Tibial artery (tissue), 4 donors: ENCODE measurements around the gene TSHZ2.

Experiments
- DNase-seq, 2 donors: peaks; one replicate each; pipeline ENCODE4 v3.0.0-alpha.2; 2019
- H3K27ac ChIP-seq, 2 donors: fragments of 200-600 bp; sonication (generic) in 1 of 2; 1 replicate in 1 of 2; 2 replicates in 1 of 2; pipeline ENCODE4 v1.5.1; 2018 to 2019; ENCODE audit warnings: mild to moderate bottlenecking in 1 of 2
- H3K27me3 ChIP-seq, 2 donors: fragments of 200-600 bp; sonication (generic) in 1 of 2; one replicate each; pipeline versions ENCODE4 v1.5.1 to v1.6.0; 2016 to 2019
- H3K36me3 ChIP-seq, 3 donors: fragments of 200-600 bp; sonication (generic) in 2 of 3; one replicate each; pipeline ENCODE4 v1.5.1; 2016 to 2019; ENCODE audit warnings: mild to moderate bottlenecking in 2 of 3
- H3K4me1 ChIP-seq, 4 donors: fragments of 200-600 bp; sonication (generic) in 2 of 4; 1 replicate in 3 of 4; 2 replicates in 1 of 4; pipeline ENCODE4 v1.5.1; 2016 to 2019
- H3K4me3 ChIP-seq, 2 donors: fragments of 200-600 bp; sonication (generic) in 1 of 2; 1 replicate in 1 of 2; 2 replicates in 1 of 2; pipeline ENCODE4 v1.5.1; 2018 to 2019; ENCODE audit warnings: mild to moderate bottlenecking in 2 of 2
- H3K9me3 ChIP-seq, 3 donors: fragments of 200-600 bp; sonication (generic) in 1 of 3; one replicate each; pipeline ENCODE4 v1.5.1; 2016 to 2019
- intact Hi-C: fragments of 100-400 bp; cut with DNase I; formaldehyde crosslinking; loops from one replicate; pipeline ENCODE4 v1.15.0; 2023; ENCODE audit warnings: low total_unique reads
- TF ChIP-seq, protein P1 (sequence below), 2 experiments: fragments of 200-600 bp in 1 of 2; fragments of 450-650 bp in 1 of 2; IDR thresholded peaks; one replicate each; pipeline ENCODE4 v1.5.1; 2017 to 2019; ENCODE audit warnings: antibody characterized with exemption in 2 of 2, mild to moderate bottlenecking in 1 of 2, moderate library complexity in 1 of 2

The TSHZ2 gene

DNA sequence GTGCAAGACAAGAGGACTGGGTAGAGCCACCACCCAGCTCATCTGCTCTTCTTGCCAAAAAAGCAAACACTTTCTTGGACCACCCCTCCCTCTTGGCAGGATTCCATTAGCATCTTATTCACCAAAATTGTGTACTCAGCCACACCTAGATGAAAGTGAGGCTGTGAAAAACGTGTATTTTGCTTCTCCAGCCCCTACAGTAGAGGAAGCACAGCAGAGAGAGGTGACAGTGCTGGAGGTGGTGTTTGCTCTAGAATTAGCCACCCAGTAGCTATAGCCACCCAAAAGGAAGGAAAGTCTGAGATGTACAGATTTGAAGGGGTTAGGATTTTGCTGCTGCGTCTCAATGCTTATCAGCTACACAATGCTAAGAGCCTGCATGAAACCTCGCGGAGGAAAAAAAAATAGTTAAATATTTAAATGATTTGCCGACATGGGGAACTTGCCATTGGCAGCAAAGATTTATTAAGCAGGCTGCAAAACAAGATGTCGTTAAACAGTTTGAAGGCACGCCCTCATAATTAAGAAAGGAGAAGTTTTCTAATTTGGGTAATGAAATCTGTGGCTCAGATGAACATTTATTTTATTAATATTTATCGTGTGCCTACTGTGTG is 334.1 kb downstream of the TSHZ2 start:
- H3K27me3 ChIP-seq: no peaks in the 10 kb centered on the region
- no peaks in the 10 kb centered on the region for H3K36me3 ChIP-seq
- H3K9me3 ChIP-seq: no peaks in the 10 kb centered on the region
- intact Hi-C loops: no loop called here
- H3K4me3 ChIP-seq: no peak overlapping the region
- no peak for DNase-seq
- no peaks in the 10 kb centered on the region for H3K4me1 ChIP-seq
- TF ChIP-seq, protein P1, sequence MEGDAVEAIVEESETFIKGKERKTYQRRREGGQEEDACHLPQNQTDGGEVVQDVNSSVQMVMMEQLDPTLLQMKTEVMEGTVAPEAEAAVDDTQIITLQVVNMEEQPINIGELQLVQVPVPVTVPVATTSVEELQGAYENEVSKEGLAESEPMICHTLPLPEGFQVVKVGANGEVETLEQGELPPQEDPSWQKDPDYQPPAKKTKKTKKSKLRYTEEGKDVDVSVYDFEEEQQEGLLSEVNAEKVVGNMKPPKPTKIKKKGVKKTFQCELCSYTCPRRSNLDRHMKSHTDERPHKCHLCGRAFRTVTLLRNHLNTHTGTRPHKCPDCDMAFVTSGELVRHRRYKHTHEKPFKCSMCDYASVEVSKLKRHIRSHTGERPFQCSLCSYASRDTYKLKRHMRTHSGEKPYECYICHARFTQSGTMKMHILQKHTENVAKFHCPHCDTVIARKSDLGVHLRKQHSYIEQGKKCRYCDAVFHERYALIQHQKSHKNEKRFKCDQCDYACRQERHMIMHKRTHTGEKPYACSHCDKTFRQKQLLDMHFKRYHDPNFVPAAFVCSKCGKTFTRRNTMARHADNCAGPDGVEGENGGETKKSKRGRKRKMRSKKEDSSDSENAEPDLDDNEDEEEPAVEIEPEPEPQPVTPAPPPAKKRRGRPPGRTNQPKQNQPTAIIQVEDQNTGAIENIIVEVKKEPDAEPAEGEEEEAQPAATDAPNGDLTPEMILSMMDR (IDR thresholded peaks at IDR 0.05): no peak
- H3K27ac ChIP-seq: no peak overlapping the region

DNA sequence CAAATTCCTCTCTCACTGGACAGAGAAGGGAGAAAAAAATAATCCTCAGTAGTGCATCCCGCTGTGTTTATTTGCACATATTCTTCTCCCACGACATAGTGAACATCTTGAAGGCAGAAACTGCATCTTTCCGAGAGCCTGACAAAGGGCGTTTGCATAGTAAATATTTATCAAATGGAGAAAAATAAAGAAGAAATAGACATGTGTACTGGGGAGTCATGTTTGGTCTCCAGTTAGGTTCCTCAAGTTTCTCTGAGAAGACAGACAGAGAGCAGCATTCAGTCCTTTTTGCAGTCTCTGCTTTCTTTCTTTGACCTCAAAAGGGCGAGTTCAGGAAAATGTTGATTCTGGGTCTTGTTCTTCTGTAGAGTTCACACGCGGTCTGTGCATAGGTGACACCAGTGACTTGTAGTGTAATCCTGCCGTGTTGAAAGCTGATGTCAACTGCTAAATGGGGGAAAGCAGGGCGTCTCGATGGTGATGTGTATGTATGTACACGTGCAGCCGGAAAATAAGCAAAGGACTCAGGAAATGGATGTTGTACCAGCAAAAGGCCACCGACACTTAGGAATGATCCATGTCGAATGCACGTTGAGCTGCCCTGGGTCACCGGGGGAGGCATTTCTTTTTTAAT is 335.9 kb downstream of the TSHZ2 start:
- no peaks in the 10 kb centered on the region for H3K36me3 ChIP-seq
- no peak overlapping the region for H3K27ac ChIP-seq
- TF ChIP-seq, protein P1 (IDR thresholded peaks at IDR 0.05): no peak
- no peaks in the 10 kb centered on the region for H3K27me3 ChIP-seq
- no peaks in the 10 kb centered on the region for H3K4me1 ChIP-seq
- no peak overlapping the region for H3K4me3 ChIP-seq
- intact Hi-C loops: no loop called here
- no peaks in the 10 kb centered on the region for H3K9me3 ChIP-seq
- DNase-seq: no peak

DNA sequence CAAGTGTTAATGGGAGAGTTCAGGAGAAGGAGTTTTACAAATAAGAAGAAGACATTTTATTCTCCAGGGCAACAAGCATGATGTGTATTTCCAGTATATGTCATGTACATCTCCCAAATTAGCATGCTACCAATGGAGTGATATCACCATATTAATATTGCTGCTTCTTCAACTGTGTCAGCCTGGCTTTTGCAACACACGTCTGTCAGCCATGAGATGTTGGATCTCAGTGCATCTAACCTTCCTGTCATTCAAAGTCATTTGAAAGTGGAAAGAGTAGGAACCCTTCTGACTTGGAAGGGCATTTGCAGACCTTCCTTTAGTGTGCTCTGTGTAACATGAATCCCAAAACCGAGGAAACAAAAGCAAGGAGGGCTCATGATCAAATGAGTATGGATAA is 337.4 kb downstream of the TSHZ2 start:
- DNase-seq: no peak
- TF ChIP-seq, protein P1 (IDR thresholded peaks at IDR 0.05): no peak
- H3K9me3 ChIP-seq: no peaks in the 10 kb centered on the region
- H3K27ac ChIP-seq: no peak overlapping the region
- H3K4me1 ChIP-seq: no peaks in the 10 kb centered on the region
- no peak overlapping the region for H3K4me3 ChIP-seq
- no peaks in the 10 kb centered on the region for H3K36me3 ChIP-seq
- H3K27me3 ChIP-seq: no peaks in the 10 kb centered on the region
- intact Hi-C loops: no loop called here

DNA sequence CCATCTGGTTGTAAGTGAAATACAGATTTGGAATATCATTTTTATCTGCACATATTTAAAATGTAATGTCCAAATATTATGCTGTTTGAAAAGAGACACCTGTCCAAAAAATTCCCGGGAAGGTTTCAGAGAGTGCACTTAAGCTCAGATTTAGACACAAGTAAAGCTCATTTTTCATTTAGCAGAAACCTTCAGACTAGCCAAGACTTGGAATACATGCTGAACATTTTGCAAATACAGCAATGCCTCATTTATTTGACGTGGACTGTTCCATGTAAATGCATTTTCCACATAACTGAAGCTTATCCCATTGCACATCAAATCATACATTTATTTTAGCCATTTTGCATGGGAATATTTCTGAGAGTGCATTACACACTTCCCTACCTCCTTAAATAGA is 340.8 kb downstream of the TSHZ2 start:
- DNase-seq: no peak
- no peaks in the 10 kb centered on the region for H3K27me3 ChIP-seq
- no peaks in the 10 kb centered on the region for H3K9me3 ChIP-seq
- no peak overlapping the region for H3K27ac ChIP-seq
- H3K4me3 ChIP-seq: no peak overlapping the region
- TF ChIP-seq, protein P1 (IDR thresholded peaks at IDR 0.05): no peak
- no peaks in the 10 kb centered on the region for H3K36me3 ChIP-seq
- no peaks in the 10 kb centered on the region for H3K4me1 ChIP-seq
- intact Hi-C loops: no loop called here

DNA sequence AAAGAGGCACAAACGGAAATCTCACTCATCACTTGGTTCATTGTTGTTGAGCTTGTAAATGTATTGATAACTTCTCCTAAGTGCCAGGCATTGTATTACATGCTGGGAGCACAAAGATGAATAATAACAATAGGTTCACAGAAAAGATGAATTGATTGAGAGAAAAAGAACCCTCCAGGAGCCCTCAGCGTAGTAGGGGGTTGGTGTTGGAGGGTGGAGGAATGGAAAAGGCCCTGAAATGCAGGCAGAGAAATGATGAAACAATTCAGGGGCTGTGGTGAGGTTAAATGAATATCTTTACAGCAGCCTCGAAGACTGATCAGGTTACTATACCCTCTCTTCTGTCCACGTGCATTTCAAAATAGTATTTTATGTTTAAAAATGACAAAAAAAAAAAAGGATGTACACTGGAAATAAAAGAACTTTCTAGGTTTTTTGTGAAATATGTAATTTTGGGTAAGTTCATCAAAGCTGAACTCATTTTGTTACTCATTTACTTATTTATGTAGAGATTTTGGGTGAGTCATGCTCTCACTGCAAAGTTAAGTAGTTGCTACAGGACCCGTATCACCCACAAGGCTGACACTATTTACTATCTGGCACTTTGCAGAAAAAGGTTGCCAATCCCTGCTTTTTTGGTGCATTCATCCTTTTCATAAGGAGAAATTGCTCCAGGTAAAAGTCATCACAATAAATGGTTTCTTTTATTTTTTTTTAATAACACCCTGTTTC is 344.2 kb downstream of the TSHZ2 start:
- Histone ChIP-seq H3K9me3 (no peaks in the 10 kb centered on the region), H3K27ac (no peak overlapping the region), H3K36me3 (no peaks in the 10 kb centered on the region), H3K4me1 (no peaks in the 10 kb centered on the region), H3K27me3 (no peaks in the 10 kb centered on the region), H3K4me3 (no peak overlapping the region)
- DNase-seq: no peak
- TF ChIP-seq, protein P1 (IDR thresholded peaks at IDR 0.05): no peak
- intact Hi-C loops: no loop called here
